ENCODE data around the gene FUOM.

The FUOM gene

GRCh38 chr10:133359554-133359971 is 1.7 kb upstream of the FUOM start:
- Histone ChIP-seq H3K9me3 (replicated peaks in 1 of 11) (no peaks in the 10 kb centered on the region), H3K4me3 (no peak overlapping the region), H3K4me1 (peaks cover 45 to 48% (median 47%) of the 10 kb centered on the region in 10 experiments), H3K36me3 (peaks cover 22 to 46% (median 36%) of the 10 kb centered on the region in 11 experiments), H3K4me2 (no peak overlapping the region), H3K9ac (no peak overlapping the region), H3K27ac (no peak overlapping the region), H4K20me1 (peaks cover 6 to 24% (median 21%) of the 10 kb centered on the region in 11 experiments; a peak in 16 of 22 replicates), H3K27me3 (no peaks in the 10 kb centered on the region)
- TF ChIP-seq Cebpa-rat (IDR thresholded peaks at IDR 0.05): no peak

DNA sequence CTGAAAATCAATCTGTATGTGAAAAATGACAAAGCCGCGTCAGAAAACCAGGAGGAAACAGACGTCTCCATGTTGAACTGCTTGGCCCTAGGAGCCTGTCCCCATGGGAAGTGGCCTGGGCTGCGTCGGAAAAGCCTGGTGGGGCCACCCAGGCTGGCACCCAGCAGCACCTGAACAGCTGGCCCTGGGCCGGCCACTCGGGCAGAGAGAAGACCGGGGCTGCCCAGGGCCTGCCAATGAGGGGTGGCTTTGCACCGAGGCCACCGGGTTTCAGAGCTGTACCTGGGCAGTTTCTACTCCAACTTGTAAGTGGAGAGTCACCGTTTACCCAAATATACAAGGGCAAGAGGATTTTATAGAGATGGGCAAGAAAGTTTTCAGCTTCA is 1.1 kb upstream of the FUOM start:
- no peak overlapping the region for H3K4me2 ChIP-seq
- peaks cover 49 to 54% (median 52%) of the 10 kb centered on the region in 10 experiments for H3K4me1 ChIP-seq
- no peak overlapping the region for H3K9ac ChIP-seq
- TF ChIP-seq Cebpa-rat (IDR thresholded peaks at IDR 0.05): no peak
- no peak overlapping the region for H3K27ac ChIP-seq
- no peaks in the 10 kb centered on the region for H3K27me3 ChIP-seq
- no peaks in the 10 kb centered on the region for H3K9me3 ChIP-seq (replicated peaks in 1 of 11)
- no peak overlapping the region for H3K4me3 ChIP-seq
- H4K20me1 ChIP-seq: peaks cover 6 to 31% (median 28%) of the 10 kb centered on the region in 11 experiments; a peak in 16 of 22 replicates
- peaks cover 16 to 46% (median 34%) of the 10 kb centered on the region in 11 experiments for H3K36me3 ChIP-seq

DNA sequence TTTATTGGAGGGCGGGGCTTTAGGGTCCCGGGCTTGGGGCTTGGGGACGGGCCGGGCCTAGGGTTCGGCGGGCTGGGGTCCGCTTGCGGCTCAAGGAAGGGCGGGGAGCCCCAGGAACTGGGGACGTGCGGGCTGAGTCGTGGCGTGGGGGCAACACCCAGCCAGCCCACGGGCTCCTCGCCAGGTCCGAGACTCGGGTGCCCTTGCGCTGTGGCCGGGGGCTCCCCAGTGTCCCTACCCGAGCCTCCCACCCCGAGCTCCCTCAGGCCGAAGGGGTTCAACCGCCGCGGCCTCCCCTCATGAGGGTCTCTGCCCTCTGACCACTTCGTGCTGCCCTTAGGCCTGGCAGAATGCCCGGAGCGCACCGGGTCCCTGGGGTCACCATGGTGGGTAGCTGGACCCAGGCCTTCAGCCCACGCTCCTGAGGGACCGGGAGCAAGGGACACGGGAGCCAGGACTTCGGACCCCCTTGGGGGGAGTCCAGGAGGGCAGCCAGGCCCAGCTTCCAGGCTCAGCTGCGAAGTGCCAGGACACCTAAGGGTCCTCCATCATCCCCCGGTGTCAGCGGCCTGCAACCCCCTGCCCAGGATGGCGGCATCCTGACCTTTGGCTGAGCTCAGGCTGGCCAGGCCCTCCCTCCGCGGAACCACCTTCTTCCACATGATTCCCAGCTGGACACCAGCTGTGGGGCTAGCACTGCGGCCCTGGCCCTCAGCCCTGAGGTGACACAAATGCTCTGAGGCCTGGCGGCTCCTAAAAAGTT is 524 bp upstream of the FUOM start:
- H3K9ac ChIP-seq: no peak overlapping the region; a peak in 1 of 22 replicates
- no peak overlapping the region for H3K27ac ChIP-seq
- TF ChIP-seq Cebpa-rat (IDR thresholded peaks at IDR 0.05): no peak
- no peaks in the 10 kb centered on the region for H3K27me3 ChIP-seq
- H3K9me3 ChIP-seq (replicated peaks in 1 of 11): no peaks in the 10 kb centered on the region
- H3K36me3 ChIP-seq: peaks cover 10 to 41% (median 29%) of the 10 kb centered on the region in 11 experiments; a peak in 21 of 22 replicates
- no peak overlapping the region for H3K4me3 ChIP-seq
- H3K4me2 ChIP-seq: no peak overlapping the region
- peaks cover 49 to 54% (median 52%) of the 10 kb centered on the region in 10 experiments for H3K4me1 ChIP-seq
- H4K20me1 ChIP-seq: peaks cover 6 to 36% (median 32%) of the 10 kb centered on the region in 11 experiments; a peak in 16 of 22 replicates

- Histone ChIP-seq H3K4me1 (peaks cover 35 to 43% (median 40%) of the 10 kb centered on the region in 10 experiments), H3K9me3 (replicated peaks in 1 of 11) (no peaks in the 10 kb centered on the region), H3K36me3 (peaks cover 0 to 26% (median 15%) of the 10 kb centered on the region in 11 experiments; a peak in 13 of 22 replicates), H4K20me1 (peaks cover 10 to 50% (median 32%) of the 10 kb centered on the region in 11 experiments; a peak in 16 of 22 replicates), H3K4me2 (peak overlapping the region; percentile 99 to 100 (median 100)), H3K27me3 (no peaks in the 10 kb centered on the region), H3K4me3 (peak overlapping the region; percentile 64 to 85 (median 76)), H3K27ac (peak overlapping the region; percentile 81 to 94 (median 91)), H3K9ac (peak overlapping the region; percentile 84 to 94 (median 92))
- no peak for TF ChIP-seq Cebpa-rat (IDR thresholded peaks at IDR 0.05)
These were observed 1.1 kb downstream of the FUOM start for GRCh38 chr10:133356549-133357284.

DNA sequence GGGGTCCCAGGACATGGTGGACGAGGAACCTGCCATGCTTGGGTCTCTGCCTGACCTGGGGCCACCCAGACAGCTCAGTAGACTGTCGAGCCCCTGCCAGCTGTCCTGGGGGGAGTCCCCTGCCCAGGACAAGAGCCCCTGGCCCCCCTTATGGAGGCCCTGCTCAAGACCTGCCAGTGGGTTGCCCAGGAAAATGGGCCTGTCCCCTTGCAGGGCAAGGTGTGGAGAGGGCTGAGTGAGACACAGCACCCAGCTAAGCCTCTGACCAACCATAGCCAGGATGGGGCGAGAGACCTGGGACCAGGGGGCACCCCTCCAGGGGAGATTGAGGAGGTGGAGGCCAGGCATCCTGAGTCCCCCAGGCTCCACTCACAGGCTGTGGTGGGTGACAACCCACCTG is 1.8 kb downstream of the FUOM start:
- Histone ChIP-seq H4K20me1 (peaks cover 10 to 57% (median 32%) of the 10 kb centered on the region in 11 experiments; a peak in 16 of 22 replicates), H3K27ac (peak overlapping the region in 10 of 11 experiments; percentile 8 to 94 (median 92); a peak in 13 of 22 replicates), H3K27me3 (no peaks in the 10 kb centered on the region), H3K4me1 (peaks cover 28 to 43% (median 36%) of the 10 kb centered on the region in 10 experiments), H3K4me3 (peak overlapping the region; percentile 64 to 85 (median 76); a peak in 19 of 20 replicates), H3K9ac (peak overlapping the region; percentile 84 to 94 (median 92); a peak in 21 of 22 replicates), H3K9me3 (replicated peaks in 1 of 11) (no peaks in the 10 kb centered on the region), H3K36me3 (peaks cover 0 to 26% (median 15%) of the 10 kb centered on the region in 11 experiments; a peak in 13 of 22 replicates), H3K4me2 (peak overlapping the region; percentile 99 to 100 (median 100))
- TF ChIP-seq Cebpa-rat (IDR thresholded peaks at IDR 0.05): no peak

GRCh38 chr10:133355266-133355665 is 2.6 kb downstream of the FUOM start:
- Histone ChIP-seq H3K4me3 (peak overlapping the region in 8 of 10 experiments; percentile 73 to 85 (median 79); a peak in 10 of 20 replicates), H4K20me1 (peaks cover 10 to 64% (median 32%) of the 10 kb centered on the region in 11 experiments; a peak in 16 of 22 replicates), H3K27ac (peak overlapping the region in 8 of 11 experiments; percentile 6 to 94 (median 91); a peak in 12 of 22 replicates), H3K36me3 (peaks cover 0 to 26% (median 15%) of the 10 kb centered on the region in 11 experiments; a peak in 13 of 22 replicates), H3K4me1 (peaks cover 25 to 41% (median 36%) of the 10 kb centered on the region in 10 experiments), H3K27me3 (no peaks in the 10 kb centered on the region), H3K9ac (peak overlapping the region; percentile 16 to 94 (median 88); a peak in 15 of 22 replicates), H3K9me3 (replicated peaks in 1 of 11) (no peaks in the 10 kb centered on the region), H3K4me2 (peak overlapping the region; percentile 99 to 100 (median 100))
- TF ChIP-seq Cebpa-rat (IDR thresholded peaks at IDR 0.05): no peak

GRCh38 chr10:133354672-133355240 is 3.1 kb downstream of the FUOM start:
- TF ChIP-seq Cebpa-rat (IDR thresholded peaks at IDR 0.05): no peak
- Histone ChIP-seq H3K9ac (peak overlapping the region in 9 of 11 experiments; percentile 1 to 94 (median 88); a peak in 13 of 22 replicates), H3K27me3 (no peaks in the 10 kb centered on the region), H3K4me1 (peaks cover 25 to 41% (median 36%) of the 10 kb centered on the region in 10 experiments), H3K4me3 (peak overlapping the region in 4 of 10 experiments; percentile 78 to 85 (median 81); a peak in 3 of 20 replicates), H4K20me1 (peaks cover 10 to 69% (median 32%) of the 10 kb centered on the region in 11 experiments; a peak in 16 of 22 replicates), H3K27ac (peak overlapping the region in 7 of 11 experiments; percentile 6 to 94 (median 89); a peak in 11 of 22 replicates), H3K4me2 (peak overlapping the region; percentile 99 to 100 (median 100)), H3K36me3 (peaks cover 0 to 26% (median 15%) of the 10 kb centered on the region in 11 experiments; a peak in 13 of 22 replicates), H3K9me3 (replicated peaks in 1 of 11) (no peaks in the 10 kb centered on the region)

DNA sequence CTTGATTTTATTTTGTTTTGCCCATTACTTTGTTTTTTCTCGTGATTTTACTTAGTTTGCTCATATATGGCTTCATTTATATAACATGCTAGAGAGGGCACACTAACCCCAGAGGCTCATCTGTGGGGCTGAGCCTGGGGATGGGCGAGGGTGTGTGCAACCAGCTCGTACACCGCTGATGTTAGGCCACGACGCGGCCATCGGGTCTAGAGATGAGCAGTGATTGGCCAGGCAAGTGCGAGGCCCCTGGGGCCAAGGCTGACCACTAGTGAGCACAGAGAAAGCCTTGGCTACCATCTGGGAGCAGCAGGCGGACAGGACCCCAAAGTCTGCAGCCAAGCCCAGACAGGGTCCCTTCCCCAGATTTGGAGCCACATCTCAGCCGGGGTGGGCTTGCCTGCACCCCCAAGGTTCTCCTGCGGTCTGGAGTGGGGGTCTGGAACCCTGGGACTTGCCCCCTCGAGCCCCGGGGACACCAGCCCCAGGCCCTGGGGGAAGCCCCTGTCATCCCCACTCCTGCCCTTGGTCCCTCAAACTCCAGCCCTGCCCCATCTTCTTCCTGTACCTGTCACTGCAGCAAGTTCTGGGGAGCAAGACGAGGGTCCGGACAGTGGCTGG is 3.7 kb downstream of the FUOM start:
- TF ChIP-seq Cebpa-rat (IDR thresholded peaks at IDR 0.05): no peak
- Histone ChIP-seq H3K27ac (peak overlapping the region in 2 of 11 experiments; percentile 94; a peak in 1 of 22 replicates), H3K4me1 (peaks cover 25 to 41% (median 36%) of the 10 kb centered on the region in 10 experiments), H3K4me2 (peak overlapping the region in 6 of 11 experiments; percentile 99 to 100 (median 100); a peak in 7 of 22 replicates), H3K4me3 (no peak overlapping the region), H3K36me3 (peaks cover 0 to 26% (median 15%) of the 10 kb centered on the region in 11 experiments; a peak in 13 of 22 replicates), H4K20me1 (peaks cover 10 to 73% (median 32%) of the 10 kb centered on the region in 11 experiments; a peak in 16 of 22 replicates), H3K9me3 (replicated peaks in 1 of 11) (no peaks in the 10 kb centered on the region), H3K27me3 (no peaks in the 10 kb centered on the region), H3K9ac (peak overlapping the region in 2 of 11 experiments; percentile 1 to 94; a peak in 1 of 22 replicates)

Data from BLaER1 treated with 17β-estradiol and CSF1 and Interleukin-3, amounts not matched to agents 10 nM and 100 nM (cell line).